ENCODE data around the gene NR2C2.
A peak's percentile ranks its signal among the peaks of the same experiment; 100 is the strongest.

Gene NR2C2

GRCh38 chr3:14935592-14936345 is 11.6 kb upstream of the NR2C2 start:
- Mint-ChIP-seq H3K27me3 (ENCODE audit: low read depth, poor library complexity) (peaks cover 4% of the 10 kb centered on the region), H3K27ac (no peak overlapping the region), H3K9me3 (no peaks in the 10 kb centered on the region)

DNA sequence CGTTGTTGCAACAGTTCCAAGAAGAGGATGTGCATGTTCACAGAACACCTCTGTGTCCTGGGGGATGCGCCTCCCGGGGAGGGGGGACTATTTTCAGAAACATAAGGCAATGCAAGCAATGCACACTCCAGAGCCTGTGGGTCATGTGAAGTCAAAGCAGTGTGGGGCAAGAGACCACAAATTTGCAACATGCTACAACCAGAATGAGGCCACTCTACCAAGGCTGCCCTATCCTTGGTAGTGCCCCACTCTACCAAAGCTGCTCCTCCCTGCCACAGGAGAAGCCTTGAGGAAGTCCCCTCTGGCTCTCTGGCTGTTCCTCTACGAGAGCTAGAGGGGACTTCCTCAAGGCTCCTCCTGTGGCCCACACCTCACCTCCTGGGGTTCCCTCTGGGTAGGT is 8.4 kb upstream of the NR2C2 start:
- Mint-ChIP-seq H3K4me3 (no peak overlapping the region), H3K9me3 (no peaks in the 10 kb centered on the region), H3K4me1 (peaks cover 21% of the 10 kb centered on the region), H3K27ac (no peak overlapping the region), H3K27me3 (ENCODE audit: low read depth, poor library complexity) (no peaks in the 10 kb centered on the region), H3K36me3 (ENCODE audit: low read depth) (peaks cover 9% of the 10 kb centered on the region)
- TF ChIP-seq, protein P1, sequence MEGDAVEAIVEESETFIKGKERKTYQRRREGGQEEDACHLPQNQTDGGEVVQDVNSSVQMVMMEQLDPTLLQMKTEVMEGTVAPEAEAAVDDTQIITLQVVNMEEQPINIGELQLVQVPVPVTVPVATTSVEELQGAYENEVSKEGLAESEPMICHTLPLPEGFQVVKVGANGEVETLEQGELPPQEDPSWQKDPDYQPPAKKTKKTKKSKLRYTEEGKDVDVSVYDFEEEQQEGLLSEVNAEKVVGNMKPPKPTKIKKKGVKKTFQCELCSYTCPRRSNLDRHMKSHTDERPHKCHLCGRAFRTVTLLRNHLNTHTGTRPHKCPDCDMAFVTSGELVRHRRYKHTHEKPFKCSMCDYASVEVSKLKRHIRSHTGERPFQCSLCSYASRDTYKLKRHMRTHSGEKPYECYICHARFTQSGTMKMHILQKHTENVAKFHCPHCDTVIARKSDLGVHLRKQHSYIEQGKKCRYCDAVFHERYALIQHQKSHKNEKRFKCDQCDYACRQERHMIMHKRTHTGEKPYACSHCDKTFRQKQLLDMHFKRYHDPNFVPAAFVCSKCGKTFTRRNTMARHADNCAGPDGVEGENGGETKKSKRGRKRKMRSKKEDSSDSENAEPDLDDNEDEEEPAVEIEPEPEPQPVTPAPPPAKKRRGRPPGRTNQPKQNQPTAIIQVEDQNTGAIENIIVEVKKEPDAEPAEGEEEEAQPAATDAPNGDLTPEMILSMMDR (IDR thresholded peaks at IDR 0.05) = no peak
- no peak for DNase-seq

More at GRCh38 chr3:14935592-14936345, 11.6 kb upstream of the NR2C2 start:
- TF ChIP-seq, protein P1 (IDR thresholded peaks at IDR 0.05) = no peak
- no peak for DNase-seq
- Mint-ChIP-seq H3K36me3 (ENCODE audit: low read depth) (no peaks in the 10 kb centered on the region), H3K4me1 (peaks cover 34% of the 10 kb centered on the region), H3K4me3 (no peak overlapping the region)

GRCh38 chr3:14941871-14942270 is 5.5 kb upstream of the NR2C2 start:
- Mint-ChIP-seq H3K9me3 (no peaks in the 10 kb centered on the region), H3K27ac (peak overlapping the region; percentile 45), H3K4me3 (no peak overlapping the region), H3K27me3 (ENCODE audit: low read depth, poor library complexity) (peaks cover 2% of the 10 kb centered on the region), H3K4me1 (peaks cover 15% of the 10 kb centered on the region), H3K36me3 (ENCODE audit: low read depth) (peaks cover 26% of the 10 kb centered on the region)
- no peak for DNase-seq
- TF ChIP-seq, protein P1 (IDR thresholded peaks at IDR 0.05) = no peak

- Mint-ChIP-seq H3K4me3 (no peak overlapping the region), H3K9me3 (no peaks in the 10 kb centered on the region)
- TF ChIP-seq, protein P1 (IDR thresholded peaks at IDR 0.05) = no peak
These were observed 4.3 kb upstream of the NR2C2 start for GRCh38 chr3:14943042-14943441.

DNA sequence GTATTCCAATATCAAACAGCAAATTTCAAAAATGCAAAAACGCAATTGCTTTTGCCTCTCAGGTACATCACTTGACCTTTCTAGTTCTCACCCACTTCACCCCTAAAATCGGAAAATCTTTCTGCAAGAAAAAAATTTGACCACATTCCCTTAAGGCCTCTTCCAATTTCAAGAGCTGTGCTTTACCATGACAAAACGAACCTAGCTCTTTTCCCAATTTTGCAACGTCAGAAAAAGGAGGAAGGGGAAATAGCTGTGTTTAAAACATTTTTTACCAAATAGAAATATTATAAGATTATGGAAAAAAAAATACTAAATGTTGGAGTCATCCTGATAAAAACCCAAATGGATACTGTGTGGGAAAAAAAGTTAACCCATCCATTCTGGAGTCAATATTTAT is 1.1 kb upstream of the NR2C2 start:
- Mint-ChIP-seq H3K4me1 (peaks cover 39% of the 10 kb centered on the region), H3K36me3 (ENCODE audit: low read depth) (peaks cover 43% of the 10 kb centered on the region), H3K9me3 (no peaks in the 10 kb centered on the region), H3K4me3 (peak overlapping the region; percentile 94), H3K27ac (peak overlapping the region; percentile 99), H3K27me3 (ENCODE audit: low read depth, poor library complexity) (peaks cover 3% of the 10 kb centered on the region)
- DNase-seq = no peak
- TF ChIP-seq, protein P1 (IDR thresholded peaks at IDR 0.05) = no peak

More at GRCh38 chr3:14943042-14943441, 4.3 kb upstream of the NR2C2 start:
- H3K27ac Mint-ChIP-seq = no peak overlapping the region
- DNase-seq = no peak
- H3K36me3 Mint-ChIP-seq (ENCODE audit: low read depth) = peaks cover 26% of the 10 kb centered on the region
- H3K4me1 Mint-ChIP-seq = peaks cover 18% of the 10 kb centered on the region
- H3K27me3 Mint-ChIP-seq (ENCODE audit: low read depth, poor library complexity) = peaks cover 3% of the 10 kb centered on the region

- peaks cover 3% of the 10 kb centered on the region for H3K27me3 Mint-ChIP-seq (ENCODE audit: low read depth, poor library complexity)
- TF ChIP-seq, protein P1 (IDR thresholded peaks at IDR 0.05) = no peak
- H3K27ac Mint-ChIP-seq = peak overlapping the region; percentile 99
- H3K9me3 Mint-ChIP-seq = no peaks in the 10 kb centered on the region
- peaks cover 39% of the 10 kb centered on the region for H3K4me1 Mint-ChIP-seq
- peak overlapping the region; percentile 94 for H3K4me3 Mint-ChIP-seq
- no peak for DNase-seq
- peaks cover 47% of the 10 kb centered on the region for H3K36me3 Mint-ChIP-seq (ENCODE audit: low read depth)
These were observed 664 bp upstream of the NR2C2 start for GRCh38 chr3:14946739-14947099.

All from nephron progenitor cell (in vitro differentiated cells).